HK-2 (cell line): Measurements from ENCODE around the gene RAD54L2.
"Not testable (repeated sequence)": the region's sequence is repeated elsewhere in the genome, so short reads cannot be mapped to it uniquely, and the experiment has no call there.

ENCODE experiments used
- DNase-seq: peaks from one replicate; pipeline ENCODE4 v3.0.0-alpha.2; 2018; ENCODE audit not compliant: unreplicated experiment

The RAD54L2 gene

GRCh38 chr3:51544011-51544775, 5.7 kb downstream of the RAD54L2 start:
- DNase-seq: no peak

DNA sequence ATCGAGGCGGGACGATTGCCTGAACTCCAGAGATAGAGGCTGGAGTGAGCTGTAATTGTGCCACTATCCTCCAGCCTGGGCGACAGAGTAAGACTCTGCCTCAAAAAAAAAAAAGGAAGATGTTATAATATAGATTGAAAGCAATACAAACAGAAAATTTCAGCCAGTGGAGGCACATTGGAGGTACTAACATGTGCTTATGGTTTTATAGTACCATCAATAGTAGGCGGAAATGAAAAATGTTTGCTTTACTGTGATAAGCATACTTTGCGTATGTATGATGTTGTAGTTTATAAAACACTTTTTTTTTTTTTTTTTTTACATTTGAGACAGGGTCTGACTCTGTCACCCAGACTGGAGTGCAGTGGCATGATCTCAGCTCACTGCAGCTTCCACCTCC, 8.8 kb downstream of the RAD54L2 start:
- no peak for DNase-seq

- DNase-seq: no peak
Observed at GRCh38 chr3:51549311-51549710, 10.8 kb downstream of the RAD54L2 start.

DNA sequence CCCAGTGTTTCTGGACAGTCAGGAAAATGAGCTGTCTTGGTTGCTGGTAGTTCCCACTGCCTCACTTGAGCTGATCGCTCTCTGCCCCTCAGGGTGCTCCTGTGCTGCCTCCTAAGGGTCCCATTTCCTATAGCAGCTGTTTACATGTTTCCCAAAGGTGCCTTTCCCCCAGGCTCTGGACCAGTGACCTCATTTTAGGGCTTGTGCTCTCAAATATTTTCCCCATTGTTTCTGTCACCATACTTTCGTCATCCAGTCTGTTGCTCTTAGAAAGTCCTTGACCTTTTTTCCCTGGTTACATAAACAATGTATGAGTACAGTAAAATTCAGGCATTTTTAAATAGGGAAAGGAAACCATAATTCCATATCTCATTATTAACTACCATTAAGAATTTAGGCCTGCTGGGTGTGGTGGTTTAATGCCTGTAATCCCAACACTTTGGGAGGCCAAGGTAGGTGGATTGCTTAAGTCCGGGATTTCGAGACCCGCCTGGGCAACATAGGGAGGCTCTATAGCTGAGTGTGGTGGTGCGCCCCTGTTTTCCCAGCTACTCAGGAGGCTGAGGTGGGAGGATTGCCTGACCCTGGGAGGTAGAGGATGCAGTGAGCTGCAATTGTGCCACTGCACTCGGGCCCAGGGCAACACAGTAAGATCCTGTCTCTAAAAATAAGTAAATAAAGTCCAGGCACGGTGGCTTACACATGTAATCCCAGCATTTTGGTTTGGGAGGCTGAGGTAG, 11.7 kb downstream of the RAD54L2 start:
- DNase-seq: no peak

DNA sequence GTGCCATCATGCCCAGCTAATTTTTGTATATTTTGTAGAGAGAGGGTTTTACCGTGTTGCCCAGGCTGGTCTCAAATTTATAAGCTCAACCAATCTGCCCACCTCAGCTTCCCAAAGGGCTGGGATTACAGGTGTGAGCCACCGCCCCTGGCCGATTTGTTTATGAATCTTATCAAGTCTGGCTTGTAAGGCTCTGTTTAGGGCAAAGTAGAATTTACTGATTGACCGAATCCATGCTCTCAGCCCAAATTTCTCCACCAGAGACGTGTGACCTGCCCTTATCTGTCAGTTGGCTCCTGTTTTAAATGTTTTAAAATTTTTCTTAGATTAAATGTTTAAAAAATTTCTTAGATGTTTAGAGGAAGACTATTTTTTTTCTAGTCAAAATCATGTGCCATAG, 19.5 kb downstream of the RAD54L2 start:
- DNase-seq: no peak

DNA sequence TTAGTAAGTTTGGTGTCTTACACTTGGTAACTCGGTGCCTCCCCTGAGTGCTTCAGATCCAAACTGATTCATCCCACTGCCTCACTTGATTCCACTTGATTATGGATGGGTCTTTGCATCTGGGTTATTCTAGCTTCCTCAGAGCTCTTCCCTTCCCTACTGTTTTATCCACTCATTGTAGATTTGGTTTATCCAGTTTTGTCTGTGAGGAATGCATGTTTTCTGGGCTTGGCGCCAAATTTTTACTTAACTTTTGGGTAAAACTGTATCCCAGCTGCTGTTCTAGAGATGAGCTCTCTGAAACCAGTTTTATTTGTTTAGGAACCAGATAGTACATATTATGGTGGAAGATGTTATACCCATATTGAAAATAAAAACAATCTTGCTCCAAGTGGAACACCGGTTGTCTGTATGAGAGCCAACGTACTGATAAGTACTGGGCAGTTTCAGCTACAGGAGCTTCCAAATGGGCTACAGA, 20.9 kb downstream of the RAD54L2 start:
- DNase-seq: no peak

GRCh38 chr3:51559961-51560360, 21.4 kb downstream of the RAD54L2 start:
- no peak for DNase-seq

GRCh38 chr3:51562403-51562802, 23.9 kb downstream of the RAD54L2 start:
- not testable (repeated sequence) for DNase-seq

GRCh38 chr3:51568036-51568435, 29.5 kb downstream of the RAD54L2 start:
- no peak for DNase-seq

DNA sequence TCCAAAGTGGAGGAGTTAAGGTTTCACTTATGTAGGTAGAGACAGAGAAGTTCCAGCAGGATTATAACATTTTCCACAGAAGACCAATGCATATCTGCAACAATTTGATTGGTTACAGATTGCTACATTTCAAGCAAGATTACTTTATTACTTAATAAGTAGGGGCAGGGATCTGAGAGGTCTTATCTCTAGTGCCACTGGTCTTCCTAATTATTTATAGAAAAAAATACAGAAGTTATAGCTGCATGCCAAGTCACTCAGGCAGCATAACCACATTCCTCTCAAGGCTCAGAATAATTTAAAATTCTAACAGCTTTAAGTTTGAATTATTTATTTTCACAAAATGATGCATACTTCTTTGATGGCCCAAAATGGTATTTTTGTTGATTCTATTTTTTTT, 30.5 kb downstream of the RAD54L2 start:
- DNase-seq: no peak

GRCh38 chr3:51578238-51578637, 39.7 kb downstream of the RAD54L2 start:
- no peak for DNase-seq

- no peak for DNase-seq
Observed at GRCh38 chr3:51580418-51580817, 41.9 kb downstream of the RAD54L2 start.

DNA sequence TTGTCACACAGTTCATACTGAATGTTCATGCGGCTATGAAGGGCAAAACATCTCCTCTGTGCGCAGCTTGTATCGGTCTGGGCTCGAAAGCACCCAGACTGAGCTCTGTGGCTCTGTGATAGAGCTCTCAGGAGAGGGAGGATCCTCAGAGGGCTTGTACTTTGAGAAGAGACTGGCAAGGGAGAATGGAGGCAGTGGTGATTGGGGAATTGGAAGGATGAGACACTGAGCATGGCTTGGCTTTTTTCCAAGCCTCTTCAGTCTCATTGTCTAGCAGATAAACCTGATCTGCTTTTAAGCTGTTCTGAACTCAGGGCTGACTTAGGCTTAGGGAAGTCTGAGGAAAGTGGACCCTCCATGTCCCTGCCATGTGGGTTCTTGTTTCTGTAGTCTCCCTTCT, 43.0 kb downstream of the RAD54L2 start:
- no peak for DNase-seq

DNA sequence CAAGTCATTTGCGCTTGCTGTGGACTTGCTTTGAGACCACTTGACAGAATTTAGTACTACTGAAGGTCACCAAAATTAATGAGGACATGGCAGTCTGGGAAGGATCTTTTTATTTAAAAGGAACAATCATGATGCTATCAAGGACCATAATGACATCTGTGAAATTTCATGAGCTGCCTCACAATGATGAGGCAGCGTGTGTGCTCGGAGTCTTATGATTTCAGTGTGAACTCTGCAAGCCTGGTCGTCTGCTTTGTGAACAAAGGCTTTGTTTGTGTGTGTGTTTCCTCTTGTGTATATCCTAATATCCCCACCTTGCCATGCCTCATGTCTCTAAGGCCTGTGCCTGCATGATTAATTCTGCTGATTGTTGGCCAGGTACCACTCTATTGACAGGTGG, 46.7 kb downstream of the RAD54L2 start:
- no peak for DNase-seq

GRCh38 chr3:51585871-51586270, 47.4 kb downstream of the RAD54L2 start:
- no peak for DNase-seq
